ENCODE measurements around the gene SFRP5.

Gene SFRP5

GRCh38 chr10:97771913-97772823 lies at the start of gene SFRP5:
TSS of gene SFRP5 (minus strand) at chr10:97771999. CDS start at chr10:97771833, 166 bp downstream.
- DNase-seq (ENCODE audit: low spot score), result peak; percentile 53

GRCh38 chr10:97820096-97820704 lies 48.4 kb upstream of the SFRP5 start:
- DNase-seq (ENCODE audit: low spot score), result no peak

GRCh38 chr10:97818572-97818971 lies 46.8 kb upstream of the SFRP5 start:
- no peak for DNase-seq (ENCODE audit: low spot score)

GRCh38 chr10:97816609-97817008 lies 44.8 kb upstream of the SFRP5 start:
- DNase-seq (ENCODE audit: low spot score), result no peak

GRCh38 chr10:97814996-97815395 lies 43.2 kb upstream of the SFRP5 start:
- DNase-seq (ENCODE audit: low spot score), result no peak

GRCh38 chr10:97813311-97813710 lies 41.5 kb upstream of the SFRP5 start:
- DNase-seq (ENCODE audit: low spot score), result no peak

GRCh38 chr10:97812696-97813095 lies 40.9 kb upstream of the SFRP5 start:
- DNase-seq (ENCODE audit: low spot score), result no peak

- DNase-seq (ENCODE audit: low spot score), result no peak
These were observed 40.2 kb upstream of the SFRP5 start for GRCh38 chr10:97811958-97812357.

GRCh38 chr10:97810446-97810845 lies 38.6 kb upstream of the SFRP5 start:
- DNase-seq (ENCODE audit: low spot score), result no peak

GRCh38 chr10:97805949-97806348 lies 34.1 kb upstream of the SFRP5 start:
- DNase-seq (ENCODE audit: low spot score), result no peak

GRCh38 chr10:97805096-97805884 lies 33.5 kb upstream of the SFRP5 start:
- DNase-seq (ENCODE audit: low spot score), result no peak

GRCh38 chr10:97801422-97801821 lies 29.6 kb upstream of the SFRP5 start:
- DNase-seq (ENCODE audit: low spot score), result no peak

GRCh38 chr10:97800474-97800873 lies 28.7 kb upstream of the SFRP5 start:
- no peak for DNase-seq (ENCODE audit: low spot score)

- DNase-seq (ENCODE audit: low spot score), result no peak
These were observed 27.3 kb upstream of the SFRP5 start for GRCh38 chr10:97798958-97799610.

GRCh38 chr10:97796651-97797050 lies 24.9 kb upstream of the SFRP5 start:
- DNase-seq (ENCODE audit: low spot score), result no peak

- no peak for DNase-seq (ENCODE audit: low spot score)
These were observed 24.1 kb upstream of the SFRP5 start for GRCh38 chr10:97795886-97796285.

- peak; percentile 79 for DNase-seq (ENCODE audit: low spot score)
These were observed 20.3 kb upstream of the SFRP5 start for GRCh38 chr10:97791824-97792721.

GRCh38 chr10:97789770-97790397 lies 18.1 kb upstream of the SFRP5 start:
- no peak for DNase-seq (ENCODE audit: low spot score)

GRCh38 chr10:97788552-97789442 lies 17.0 kb upstream of the SFRP5 start:
- no peak for DNase-seq (ENCODE audit: low spot score)

GRCh38 chr10:97785731-97786130 lies 13.9 kb upstream of the SFRP5 start:
- no peak for DNase-seq (ENCODE audit: low spot score)
